IPS DF 6.9 (cell line): ENCODE data around the gene TLL2.
"Not testable (repeated sequence)": the region's sequence is repeated elsewhere in the genome, so short reads cannot be mapped to it uniquely, and the experiment has no call there.

Experiments used
- DNase-seq: peaks from one replicate; pipeline ENCODE4 v3.0.0-alpha.2; 2013; ENCODE audit warnings: low read depth, low spot score
- H3K27ac ChIP-seq: one replicate; pipeline ENCODE4 v1.5.1; 2013; ENCODE audit warnings: low read length, control low read depth
- H3K27me3 ChIP-seq: 2 replicates; pipeline ENCODE4 v1.6.1; 2013; ENCODE audit warnings: mild to moderate bottlenecking, low read length; ENCODE audit not compliant: control insufficient read depth, insufficient read depth
- H3K36me3 ChIP-seq: 2 replicates; pipeline ENCODE4 v1.6.1; 2013; ENCODE audit warnings: low read length; ENCODE audit not compliant: control insufficient read depth, insufficient read depth
- H3K4me1 ChIP-seq: 2 replicates; pipeline ENCODE4 v1.6.1; 2013; ENCODE audit warnings: low read length; ENCODE audit not compliant: control insufficient read depth, insufficient read depth
- H3K4me3 ChIP-seq: 2 replicates; pipeline ENCODE4 v1.5.1; 2013; ENCODE audit warnings: mild to moderate bottlenecking, low read length
- H3K9me3 ChIP-seq: 2 replicates; pipeline ENCODE4 v1.6.1; 2013; ENCODE audit warnings: low read length, inconsistent platforms; ENCODE audit not compliant: control insufficient read depth, insufficient read depth
- WGBS: extraction: QIAGEN DNeasy Blood & Tissue Kit; methylation state at CpG from one replicate; pipeline ENCODE4 v1.1.7; 2013; ENCODE audit warnings: mixed read lengths, missing lambda C conversion rate; ENCODE audit not compliant: insufficient read length, insufficient coverage; 5-methylcytosine and 5-hydroxymethylcytosine counted together

TLL2 gene

GRCh38 chr10:96513698-96514561 is at the start of gene TLL2:
TLL2 (minus strand) TSS chr10:96513926; CDS start chr10:96513685, 241 bp downstream.
- H3K9me3 ChIP-seq: no peaks in the 10 kb centered on the region
- H3K4me3 ChIP-seq: peak within 1 kb of the TSS; percentile 54; the same call in 1 of the 2 replicates
- no CpG with 5 or more reads among the region's 68 CpGs for WGBS
- no peaks in the 10 kb centered on the region for H3K36me3 ChIP-seq
- no peak within 1 kb of the TSS for H3K27ac ChIP-seq
- H3K27me3 ChIP-seq: peaks cover 12% of the 10 kb centered on the region
- DNase-seq: peak; percentile 92
- peaks cover 3% of the 10 kb centered on the region; the same call in 1 of the 2 replicates for H3K4me1 ChIP-seq

GRCh38 chr10:96560966-96561887 is 47.5 kb upstream of the TLL2 start:
- Histone ChIP-seq H3K36me3 (peaks cover 4% of the 10 kb centered on the region; the same call in 1 of the 2 replicates), H3K27me3 (no peaks in the 10 kb centered on the region), H3K27ac (no peak overlapping the region), H3K4me3 (no peak overlapping the region), H3K4me1 (no peaks in the 10 kb centered on the region), H3K9me3 (no peaks in the 10 kb centered on the region)
- no CpG with 5 or more reads among the region's 3 CpGs for WGBS
- DNase-seq: no peak

- DNase-seq: no peak
- WGBS: no CpG with 5 or more reads among the region's 2 CpGs
- no peak overlapping the region for H3K4me3 ChIP-seq
- H3K36me3 ChIP-seq: peaks cover 4% of the 10 kb centered on the region; the same call in 1 of the 2 replicates
- H3K27me3 ChIP-seq: no peaks in the 10 kb centered on the region
- no peaks in the 10 kb centered on the region for H3K9me3 ChIP-seq
- no peak overlapping the region for H3K27ac ChIP-seq
- H3K4me1 ChIP-seq: no peaks in the 10 kb centered on the region
Measured at GRCh38 chr10:96560489-96560888, 46.8 kb upstream of the TLL2 start.

GRCh38 chr10:96556003-96556402 is 42.3 kb upstream of the TLL2 start:
- Histone ChIP-seq H3K36me3 (peaks cover 4% of the 10 kb centered on the region; the same call in 1 of the 2 replicates), H3K27me3 (no peaks in the 10 kb centered on the region), H3K4me3 (no peak overlapping the region), H3K9me3 (no peaks in the 10 kb centered on the region), H3K4me1 (no peaks in the 10 kb centered on the region), H3K27ac (no peak overlapping the region)
- DNase-seq: no peak
- WGBS: no CpG with 5 or more reads among the region's 1 CpG

GRCh38 chr10:96555330-96555729 is 41.6 kb upstream of the TLL2 start:
- H3K27me3 ChIP-seq: no peaks in the 10 kb centered on the region
- no peaks in the 10 kb centered on the region for H3K9me3 ChIP-seq
- H3K4me1 ChIP-seq: no peaks in the 10 kb centered on the region
- H3K27ac ChIP-seq: no peak overlapping the region
- no peak overlapping the region for H3K4me3 ChIP-seq
- DNase-seq: no peak
- no CpG with 5 or more reads among the region's 3 CpGs for WGBS
- H3K36me3 ChIP-seq: peaks cover 4% of the 10 kb centered on the region; the same call in 1 of the 2 replicates

- no CpG with 5 or more reads among the region's 5 CpGs for WGBS
- no peak for DNase-seq
- Histone ChIP-seq H3K27me3 (no peaks in the 10 kb centered on the region), H3K4me3 (no peak overlapping the region), H3K27ac (no peak overlapping the region), H3K36me3 (peaks cover 2% of the 10 kb centered on the region; the same call in 1 of the 2 replicates), H3K4me1 (no peaks in the 10 kb centered on the region), H3K9me3 (no peaks in the 10 kb centered on the region)
Measured at GRCh38 chr10:96548589-96548988, 34.9 kb upstream of the TLL2 start.

- not testable (repeated sequence) for H3K27me3 ChIP-seq, H3K27ac ChIP-seq, H3K4me3 ChIP-seq, DNase-seq, H3K4me1 ChIP-seq, H3K36me3 ChIP-seq, H3K9me3 ChIP-seq
- no CpG with 5 or more reads among the region's 10 CpGs for WGBS
Measured at GRCh38 chr10:96545558-96545957, 31.8 kb upstream of the TLL2 start.

GRCh38 chr10:96541921-96542320 is 28.2 kb upstream of the TLL2 start:
- no CpG with 5 or more reads among the region's 2 CpGs for WGBS
- Histone ChIP-seq H3K4me1 (no peaks in the 10 kb centered on the region), H3K36me3 (peaks cover 2% of the 10 kb centered on the region; the same call in 1 of the 2 replicates), H3K27ac (no peak overlapping the region), H3K27me3 (no peaks in the 10 kb centered on the region), H3K4me3 (no peak overlapping the region), H3K9me3 (no peaks in the 10 kb centered on the region)
- DNase-seq: no peak

- Histone ChIP-seq H3K27me3 (no peaks in the 10 kb centered on the region), H3K4me1 (no peaks in the 10 kb centered on the region), H3K36me3 (no peaks in the 10 kb centered on the region), H3K9me3 (no peaks in the 10 kb centered on the region), H3K4me3 (no peak overlapping the region), H3K27ac (no peak overlapping the region)
- no CpG with 5 or more reads among the region's 3 CpGs for WGBS
- DNase-seq: no peak
Measured at GRCh38 chr10:96540240-96540639, 26.5 kb upstream of the TLL2 start.

GRCh38 chr10:96538683-96539082 is 25.0 kb upstream of the TLL2 start:
- no CpG with 5 or more reads among the region's 1 CpG for WGBS
- no peaks in the 10 kb centered on the region for H3K36me3 ChIP-seq
- H3K9me3 ChIP-seq: no peaks in the 10 kb centered on the region

More at GRCh38 chr10:96538683-96539082, 25.0 kb upstream of the TLL2 start:
- H3K4me3 ChIP-seq: no peak overlapping the region
- no peaks in the 10 kb centered on the region for H3K27me3 ChIP-seq
- DNase-seq: no peak
- H3K27ac ChIP-seq: no peak overlapping the region
- H3K4me1 ChIP-seq: no peaks in the 10 kb centered on the region
